ENCODE results near the gene RNH1.

Gene RNH1

GRCh38 chr11:506995-507726, at the start of gene RNH1:
RNH1 (minus strand) TSS chr11:507242; CDS start chr11:502162, 5,080 bp downstream.
- peak; percentile 99 for DNase-seq (ENCODE audit: low read depth)

- DNase-seq (ENCODE audit: low read depth), result no peak
Measured at GRCh38 chr11:555780-556661, 49.0 kb upstream of the RNH1 start.

DNA sequence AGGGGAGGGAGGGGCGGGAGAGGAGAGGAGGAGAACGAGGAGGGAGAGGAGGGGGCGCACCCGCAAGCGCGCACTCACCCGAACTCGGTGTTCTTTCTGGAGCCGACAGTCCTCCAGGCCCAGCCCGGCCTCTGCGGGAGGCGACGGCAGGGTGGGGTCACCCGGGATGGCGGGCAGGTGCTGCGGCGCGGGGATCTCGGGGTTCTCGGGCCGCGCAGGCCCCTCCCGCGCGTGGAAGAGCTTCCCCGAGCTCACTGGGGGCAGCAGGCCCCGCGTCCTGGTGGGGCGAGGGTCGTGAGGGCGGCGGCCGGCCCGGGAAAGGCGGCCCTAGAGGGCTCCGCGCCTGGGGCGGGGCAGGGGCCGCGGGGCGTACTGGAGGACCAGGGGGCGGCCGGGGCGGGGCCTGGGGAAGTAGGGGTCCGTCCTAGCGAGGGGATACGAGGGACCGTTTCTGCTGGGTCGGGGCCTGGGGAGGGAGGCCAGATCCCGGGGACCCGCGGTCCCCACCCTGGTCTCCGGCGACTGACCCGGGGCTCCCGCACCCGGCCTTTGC, 48.3 kb upstream of the RNH1 start:
- DNase-seq (ENCODE audit: low read depth), result no peak

- DNase-seq (ENCODE audit: low read depth), result peak; percentile 72
Measured at GRCh38 chr11:554428-555226, 47.6 kb upstream of the RNH1 start.

- DNase-seq (ENCODE audit: low read depth), result no peak
Measured at GRCh38 chr11:553988-554340, 46.9 kb upstream of the RNH1 start.

DNA sequence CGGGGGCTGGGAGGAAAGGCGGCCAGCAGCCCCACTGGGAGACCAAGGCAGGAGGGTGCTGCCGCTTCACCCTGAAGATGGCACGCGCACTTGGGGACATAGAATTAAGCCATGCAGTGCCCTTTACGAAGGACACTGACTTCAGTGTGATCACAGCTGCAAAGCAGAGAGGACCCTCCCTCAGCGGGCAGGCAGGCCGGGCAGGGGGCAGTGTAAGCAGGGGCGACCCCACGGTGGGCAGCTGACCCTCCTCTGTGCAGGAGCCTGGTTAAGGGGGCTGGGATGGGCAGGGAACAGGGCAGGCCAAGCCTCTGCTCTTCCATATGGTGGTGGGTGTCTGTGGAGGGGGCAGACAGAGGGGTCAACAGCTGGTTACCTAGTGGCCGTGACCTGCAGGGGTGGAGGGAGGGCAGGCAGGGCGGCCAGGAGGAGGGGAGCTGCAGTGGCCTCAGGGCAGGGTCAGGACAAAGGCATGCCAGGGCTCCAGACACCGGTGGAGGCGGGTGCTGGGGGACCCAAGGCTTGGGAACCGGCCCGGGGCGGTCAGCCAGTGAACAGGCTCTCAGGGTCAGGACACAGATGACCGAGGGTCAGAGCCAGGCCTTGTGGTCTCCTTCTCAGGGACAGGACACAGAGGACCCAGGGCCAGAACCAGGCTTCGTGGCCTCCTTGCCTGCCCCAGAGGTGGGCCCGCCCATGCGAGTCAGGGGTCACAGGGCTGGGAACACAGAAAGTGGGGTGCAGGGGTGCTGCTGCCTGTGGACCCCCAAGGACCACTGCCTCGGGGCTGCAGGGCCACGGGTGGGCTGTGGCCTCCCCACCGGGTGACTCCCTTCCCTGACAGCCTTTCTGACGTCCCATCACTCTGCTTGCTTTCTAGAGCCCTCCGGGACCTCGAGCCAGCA, 46.3 kb upstream of the RNH1 start:
- DNase-seq (ENCODE audit: low read depth), result no peak

DNA sequence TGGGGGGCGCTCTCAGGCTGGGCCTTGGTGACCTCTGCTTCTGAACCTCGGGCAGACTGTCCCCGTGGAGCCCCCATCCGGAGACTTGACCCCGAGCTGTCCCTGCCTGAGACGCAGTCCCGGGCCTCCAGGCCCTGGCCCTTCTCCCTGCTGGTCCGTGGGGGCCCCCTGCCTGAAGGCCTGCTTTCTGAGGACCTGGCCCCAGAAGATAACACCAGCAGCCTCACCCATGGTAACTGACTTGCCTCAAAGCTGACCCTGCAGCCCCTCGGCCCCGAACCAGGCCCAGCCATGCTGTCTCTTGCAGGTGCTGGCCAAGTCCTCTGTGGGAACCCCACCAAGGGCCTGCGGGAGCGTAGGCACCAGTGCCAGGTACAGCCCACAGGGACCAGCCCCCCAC, 44.6 kb upstream of the RNH1 start:
- DNase-seq (ENCODE audit: low read depth), result no peak

GRCh38 chr11:551131-551530, 44.1 kb upstream of the RNH1 start:
- DNase-seq (ENCODE audit: low read depth), result no peak

DNA sequence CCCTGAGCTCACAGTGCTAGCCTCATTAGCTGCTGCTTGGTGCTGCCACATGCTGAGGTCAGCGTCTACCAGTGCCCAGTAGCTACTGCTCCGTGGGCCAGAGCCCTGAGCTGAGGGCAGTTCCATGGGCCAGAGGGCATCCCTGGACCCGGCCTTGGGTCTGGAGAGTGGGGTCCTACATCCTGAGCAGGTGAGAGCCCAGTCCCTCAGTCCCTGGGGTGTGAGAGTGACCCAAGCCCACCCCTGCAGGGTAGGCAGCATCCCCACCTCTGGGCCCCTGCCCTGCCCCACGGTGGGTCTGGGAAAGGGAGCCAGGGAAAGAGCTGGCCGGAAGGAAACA, 43.7 kb upstream of the RNH1 start:
- DNase-seq (ENCODE audit: low read depth), result no peak

- no peak for DNase-seq (ENCODE audit: low read depth)
Measured at GRCh38 chr11:550021-550745, 43.1 kb upstream of the RNH1 start.

DNA sequence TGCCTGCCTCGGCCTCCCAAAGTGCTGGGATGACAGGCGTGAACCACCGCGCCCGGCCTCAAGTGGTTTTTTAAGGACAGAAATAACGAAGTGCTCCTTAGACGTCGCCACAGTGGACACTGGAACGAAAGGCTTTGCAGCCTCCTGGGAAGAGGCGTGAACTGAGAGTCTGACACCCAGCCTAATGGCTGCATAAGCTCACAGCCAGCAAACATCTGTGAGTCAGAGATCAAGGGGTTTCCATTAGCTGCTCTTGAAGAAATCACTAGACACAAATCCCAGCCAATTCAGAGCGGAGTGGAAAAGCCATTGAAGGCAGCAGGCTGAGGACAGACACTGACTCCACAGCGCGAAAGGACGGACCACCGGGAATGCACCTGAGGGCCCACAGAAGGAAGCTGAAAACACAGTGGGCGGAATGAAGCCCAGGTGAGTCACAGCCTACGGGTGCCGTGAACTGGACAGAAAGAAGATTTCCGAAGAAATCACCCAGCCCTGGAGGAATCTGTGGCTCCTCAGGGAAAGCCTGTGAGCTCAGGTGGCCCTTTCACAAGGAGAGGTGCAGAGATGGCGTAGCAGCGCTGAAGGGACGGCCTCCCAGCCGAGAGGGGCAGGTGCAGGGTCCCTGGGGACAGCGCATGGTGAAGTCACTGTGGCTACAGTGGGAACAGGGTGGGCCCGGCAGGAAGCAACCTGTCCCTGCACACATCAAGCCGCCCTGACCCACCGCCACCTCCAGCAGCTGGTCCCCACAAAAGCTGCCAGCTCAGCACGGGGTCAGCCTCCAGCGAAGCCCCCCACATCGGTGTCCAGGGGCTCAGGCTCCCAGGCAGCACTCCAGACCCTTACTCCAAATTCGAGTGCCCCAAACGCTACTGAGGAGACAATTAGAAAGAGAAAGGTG, 41.9 kb upstream of the RNH1 start:
- no peak for DNase-seq (ENCODE audit: low read depth)

DNA sequence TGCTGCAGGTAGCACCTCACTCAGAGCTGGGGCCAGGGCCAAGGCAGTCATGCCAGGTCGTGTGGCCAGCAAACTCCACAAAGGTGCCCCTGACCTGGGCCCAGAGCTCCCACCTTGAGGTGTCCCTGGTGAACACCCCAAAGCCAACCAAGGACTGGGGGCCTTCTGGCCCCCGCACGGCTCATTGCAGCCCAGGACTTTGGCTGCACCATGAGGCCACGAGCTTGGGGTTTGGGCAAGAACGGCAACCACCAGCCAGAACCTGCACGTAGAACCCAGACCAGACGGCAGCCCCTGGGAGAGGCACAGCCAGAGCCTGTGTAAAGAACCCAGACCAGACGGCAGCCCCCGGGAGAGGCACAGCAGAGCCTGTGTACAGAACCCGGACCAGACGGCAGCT, 38.1 kb upstream of the RNH1 start:
- DNase-seq (ENCODE audit: low read depth), result no peak

- no peak for DNase-seq (ENCODE audit: low read depth)
Measured at GRCh38 chr11:544817-545166, 37.8 kb upstream of the RNH1 start.

DNA sequence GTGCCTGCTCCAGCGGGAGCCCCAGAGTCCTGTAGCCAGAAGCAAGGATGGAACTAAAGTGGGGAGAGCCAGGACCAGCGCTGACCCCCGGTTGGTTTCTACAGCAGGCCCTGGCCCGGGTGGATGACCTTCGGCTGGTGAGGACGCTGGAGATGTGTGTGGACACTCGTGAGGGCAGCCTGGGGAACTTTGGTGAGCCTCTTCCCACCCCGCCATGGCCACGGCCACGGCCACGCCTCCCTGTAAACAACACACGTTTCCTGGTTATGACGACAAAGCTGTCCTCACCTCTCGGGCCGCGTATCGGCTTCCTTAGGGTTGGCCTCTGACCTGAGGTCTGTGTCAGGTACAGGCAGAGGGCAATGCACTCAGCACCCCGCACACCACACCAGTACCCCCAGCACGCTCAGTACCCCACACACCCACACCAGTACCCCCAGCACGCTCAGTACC, 34.4 kb upstream of the RNH1 start:
- DNase-seq (ENCODE audit: low read depth), result no peak

DNA sequence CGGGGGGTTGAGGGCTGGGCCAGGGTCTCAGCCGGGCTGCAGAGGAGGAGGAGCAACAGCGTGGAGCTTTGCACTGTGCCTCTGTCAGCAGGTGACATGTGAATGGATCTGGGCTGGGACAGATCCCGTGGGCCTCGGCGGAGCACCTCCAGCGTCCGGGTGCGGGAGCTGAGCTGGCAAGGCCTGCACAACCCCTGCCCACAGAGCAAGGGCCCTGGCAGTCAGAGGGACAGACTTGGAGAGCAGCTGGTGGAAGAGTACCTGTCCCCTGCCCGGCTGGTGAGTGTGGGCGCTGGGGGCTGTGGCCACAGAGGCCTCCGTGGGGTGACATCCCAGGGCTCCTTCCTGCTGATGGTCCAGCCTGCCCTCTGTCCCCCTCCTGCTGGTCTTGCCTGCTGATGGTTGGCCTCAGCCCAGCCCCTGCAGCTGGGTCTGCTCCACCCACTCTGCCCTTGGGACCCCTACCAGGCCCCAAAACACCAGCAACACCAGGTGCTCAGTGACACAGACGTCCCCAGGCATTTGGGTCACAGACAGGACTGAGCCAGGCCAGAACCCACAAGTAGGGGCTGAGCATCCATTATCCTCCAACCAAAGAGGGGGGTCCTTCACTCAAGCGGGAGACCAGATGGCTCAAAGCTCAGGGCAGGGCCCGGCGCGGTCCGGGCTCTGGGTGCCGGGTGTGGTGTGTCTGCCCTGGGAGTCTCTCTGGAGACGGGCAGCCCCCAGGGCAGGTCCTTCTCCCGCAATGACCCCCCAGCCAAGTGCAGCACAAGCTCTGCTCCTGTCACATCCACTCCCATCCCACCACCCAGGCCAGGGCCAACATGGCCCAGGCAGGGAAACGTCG, 33.8 kb upstream of the RNH1 start:
- DNase-seq (ENCODE audit: low read depth), result no peak

- DNase-seq (ENCODE audit: low read depth), result no peak
Measured at GRCh38 chr11:539971-540481, 33.0 kb upstream of the RNH1 start.

GRCh38 chr11:538431-539051, 31.5 kb upstream of the RNH1 start:
- DNase-seq (ENCODE audit: low read depth), result no peak

Data from activated T-helper 1 cell treated with Interleukin-2 at 50 U/mL for 16 hours (primary cell).